ENCODE measurements around the gene SH3BP2. TPM values are rescaled to one million over a fixed set of nuclear protein-coding genes. Genes with fewer than 3 reads are reported as not detected.
A peak's percentile ranks its signal among the peaks of the same experiment; 100 is the strongest.
"Not testable (repeated sequence)": the region's sequence is repeated elsewhere in the genome, so short reads cannot be mapped to it uniquely, and the experiment has no call there.

Gene SH3BP2
- total RNA-seq, 6 donors from 2014 or later = 59.1 to 358 (median 103) TPM

DNA sequence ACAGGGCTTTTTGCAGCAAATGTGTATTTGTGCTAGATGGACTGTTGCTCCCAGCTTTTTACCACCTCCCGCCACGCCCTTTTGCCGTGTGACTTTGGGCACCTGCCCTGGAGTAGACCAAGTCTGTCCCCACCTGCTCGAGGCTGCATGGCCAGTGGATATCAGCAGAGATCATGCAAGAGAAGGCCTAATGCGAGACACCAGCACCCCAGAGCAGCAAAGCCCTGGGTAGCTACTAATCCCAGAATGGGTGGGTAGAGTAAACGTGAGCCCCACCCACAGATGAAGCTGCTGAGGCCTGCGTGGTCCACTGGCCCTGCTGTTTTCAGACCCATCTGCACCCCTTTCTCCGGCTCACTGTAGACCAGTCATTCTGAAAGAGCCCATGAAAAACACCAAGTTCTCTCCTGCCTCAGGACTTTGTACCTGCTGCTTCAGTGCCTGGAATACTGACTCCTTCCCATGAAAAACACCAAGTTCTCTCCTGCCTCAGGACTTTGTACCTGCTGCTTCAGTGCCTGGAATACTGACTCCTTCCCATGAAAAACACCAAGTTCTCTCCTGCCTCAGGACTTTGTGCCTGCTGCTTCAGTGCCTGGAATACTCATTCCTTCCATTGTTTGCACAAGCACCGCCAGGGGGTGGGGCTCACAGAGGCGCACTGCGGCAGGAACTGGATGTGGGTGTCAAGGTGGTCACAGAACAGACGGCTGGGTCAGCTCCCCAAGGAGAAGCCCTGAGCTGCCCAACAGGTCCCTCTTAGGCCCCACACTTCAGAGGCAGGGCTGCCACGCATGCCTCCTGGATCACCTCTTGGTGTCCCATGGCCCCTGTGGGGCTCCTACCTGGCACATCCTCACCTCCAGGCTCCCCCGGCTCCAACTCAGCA is 31.6 kb upstream of the SH3BP2 start:
- peak in 1 of 2 donors; percentile 46 for ATAC-seq (ENCODE audit: low FRiP score in 2 of 2)
- H3K27ac ChIP-seq = no peak overlapping the region

GRCh38 chr4:2762048-2762447 is 30.8 kb upstream of the SH3BP2 start:
- no peak for ATAC-seq (ENCODE audit: low FRiP score in 2 of 2)
- TF ChIP-seq POLR2A (IDR thresholded peaks at IDR 0.05) (no peak), POLR2AphosphoS5 (IDR thresholded peaks at IDR 0.05) (no peak), EP300 (IDR thresholded peaks at IDR 0.05) (no peak)
- TF ChIP-seq, protein P1, sequence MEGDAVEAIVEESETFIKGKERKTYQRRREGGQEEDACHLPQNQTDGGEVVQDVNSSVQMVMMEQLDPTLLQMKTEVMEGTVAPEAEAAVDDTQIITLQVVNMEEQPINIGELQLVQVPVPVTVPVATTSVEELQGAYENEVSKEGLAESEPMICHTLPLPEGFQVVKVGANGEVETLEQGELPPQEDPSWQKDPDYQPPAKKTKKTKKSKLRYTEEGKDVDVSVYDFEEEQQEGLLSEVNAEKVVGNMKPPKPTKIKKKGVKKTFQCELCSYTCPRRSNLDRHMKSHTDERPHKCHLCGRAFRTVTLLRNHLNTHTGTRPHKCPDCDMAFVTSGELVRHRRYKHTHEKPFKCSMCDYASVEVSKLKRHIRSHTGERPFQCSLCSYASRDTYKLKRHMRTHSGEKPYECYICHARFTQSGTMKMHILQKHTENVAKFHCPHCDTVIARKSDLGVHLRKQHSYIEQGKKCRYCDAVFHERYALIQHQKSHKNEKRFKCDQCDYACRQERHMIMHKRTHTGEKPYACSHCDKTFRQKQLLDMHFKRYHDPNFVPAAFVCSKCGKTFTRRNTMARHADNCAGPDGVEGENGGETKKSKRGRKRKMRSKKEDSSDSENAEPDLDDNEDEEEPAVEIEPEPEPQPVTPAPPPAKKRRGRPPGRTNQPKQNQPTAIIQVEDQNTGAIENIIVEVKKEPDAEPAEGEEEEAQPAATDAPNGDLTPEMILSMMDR (IDR thresholded peaks at IDR 0.05) = no peak

More for the DNA sequence above, 31.6 kb upstream of the SH3BP2 start:
- Histone ChIP-seq H3K4me1 (peaks cover 8 to 30% (median 19%) of the 10 kb centered on the region in 4 donors), H3K4me3 (no peak overlapping the region), H3K36me3 (no peaks in the 10 kb centered on the region), H3K27me3 (no peaks in the 10 kb centered on the region), H3K9me3 (no peaks in the 10 kb centered on the region)
- TF ChIP-seq, protein P1 (IDR thresholded peaks at IDR 0.05) = peak in 2 of 6 experiments; percentile 13 to 21
- TF ChIP-seq EP300 (IDR thresholded peaks at IDR 0.05) (no peak), POLR2AphosphoS5 (IDR thresholded peaks at IDR 0.05) (no peak)
- DNase-seq = peak in 1 of 2 donors; percentile 67
- WGBS, 2 donors = 62 to 63% methylated on average over 12 to 14 of the region's 14 CpGs

DNA sequence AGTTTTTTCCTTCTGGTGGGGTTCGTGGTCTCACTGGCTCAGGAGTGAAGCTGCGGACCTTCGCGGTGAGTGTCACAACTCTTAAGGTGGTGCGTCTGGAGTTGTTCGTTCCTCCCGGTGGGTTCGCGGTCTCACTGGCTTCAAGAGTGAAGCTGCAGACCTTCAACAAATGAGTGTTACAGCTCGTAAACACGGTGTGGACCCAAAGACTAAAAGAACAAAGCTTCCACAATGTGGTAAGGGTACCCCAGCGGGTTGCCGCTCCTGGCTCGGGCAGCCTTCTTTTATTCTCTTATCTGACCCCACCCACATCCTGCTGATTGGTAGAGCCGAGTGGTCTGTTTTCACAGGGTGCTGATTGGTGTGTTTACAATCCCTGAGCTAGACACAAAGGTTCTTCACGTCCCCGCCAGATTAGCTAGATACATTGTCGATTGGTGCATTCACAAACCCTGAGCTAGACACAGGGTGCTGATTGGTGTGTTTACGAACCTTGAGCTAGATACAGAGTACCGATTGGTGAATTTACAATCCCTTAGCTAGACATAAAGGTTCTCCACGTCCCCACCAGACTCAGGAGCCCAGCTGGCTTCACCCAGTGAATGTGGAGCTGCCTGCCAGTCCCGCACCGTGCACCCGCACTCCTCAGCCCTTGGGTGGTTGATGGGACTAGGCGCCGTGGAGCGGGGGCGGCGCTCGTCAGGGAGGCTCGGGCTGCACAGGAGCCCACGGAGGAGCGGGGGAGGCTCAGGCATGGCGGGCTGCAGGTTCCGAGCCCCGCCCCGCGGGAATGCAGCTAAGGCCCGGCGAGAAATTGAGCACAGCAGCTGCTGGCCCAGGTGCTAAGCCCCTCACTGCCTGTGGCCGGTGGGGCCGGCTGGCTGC is 30.2 kb upstream of the SH3BP2 start:
- H3K27ac ChIP-seq; H3K36me3 ChIP-seq; ATAC-seq (ENCODE audit: low FRiP score in 2 of 2); H3K9me3 ChIP-seq; H3K27me3 ChIP-seq; H3K4me3 ChIP-seq: not testable (repeated sequence)
- 95 to 97% methylated on average over 32 to 42 of the region's 42 CpGs for WGBS, 2 donors
- H3K4me1 ChIP-seq = peaks cover 4 to 23% (median 14%) of the 10 kb centered on the region in 4 donors
- DNase-seq = peak in 1 of 2 donors; percentile 79

More at GRCh38 chr4:2762048-2762447, 30.8 kb upstream of the SH3BP2 start:
- no peaks in the 10 kb centered on the region for H3K27me3 ChIP-seq
- H3K4me1 ChIP-seq = peaks cover 4 to 24% (median 14%) of the 10 kb centered on the region in 4 donors
- H3K36me3 ChIP-seq = no peaks in the 10 kb centered on the region
- H3K27ac ChIP-seq = no peak overlapping the region
- H3K9me3 ChIP-seq = no peaks in the 10 kb centered on the region
- no peak for DNase-seq
- no peak overlapping the region for H3K4me3 ChIP-seq
- 71 to 73% methylated on average over 5 of the region's 5 CpGs for WGBS, 2 donors

- TF ChIP-seq EP300 (IDR thresholded peaks at IDR 0.05) (no peak), POLR2A (IDR thresholded peaks at IDR 0.05) (no peak), POLR2AphosphoS5 (IDR thresholded peaks at IDR 0.05) (no peak)
- TF ChIP-seq, protein P1 (IDR thresholded peaks at IDR 0.05) = no peak
Observed at GRCh38 chr4:2763511-2763967, 29.3 kb upstream of the SH3BP2 start.

More at GRCh38 chr4:2763511-2763967, 29.3 kb upstream of the SH3BP2 start:
- no peaks in the 10 kb centered on the region for H3K9me3 ChIP-seq
- H3K27me3 ChIP-seq = no peaks in the 10 kb centered on the region
- H3K36me3 ChIP-seq = no peaks in the 10 kb centered on the region
- DNase-seq (peak in 1 of 2 donors; percentile 50), ATAC-seq (ENCODE audit: low FRiP score in 2 of 2) (peak in 1 of 2 donors; percentile 34)
- H3K4me1 ChIP-seq = peaks cover 4 to 23% (median 14%) of the 10 kb centered on the region in 4 donors
- peak overlapping the region in 3 of 4 donors; percentile 40 to 56 (median 52) for H3K4me3 ChIP-seq
- peak overlapping the region in 3 of 4 donors; percentile 43 to 69 (median 50) for H3K27ac ChIP-seq
- 49 to 73% methylated on average over 8 to 23 of the region's 23 CpGs for WGBS, 2 donors
